NCI-H2081 (cell line): ENCODE measurements around the gene SEC22A.
A peak's percentile ranks its signal among the peaks of the same experiment; 100 is the strongest.

Experiments
- DNase-seq, 2 experiments: peaks; one replicate each; lab custom pipeline; 2025; lab: John Stamatoyannopoulos, UW

The SEC22A gene

GRCh38 chr3:123201557-123202427 lies at the start of gene SEC22A:
SEC22A (plus strand) TSS chr3:123201943; CDS start chr3:123209218, 7,275 bp downstream.
- peak; percentile 100 for DNase-seq

GRCh38 chr3:123152687-123153086 lies 49.1 kb upstream of the SEC22A start:
- DNase-seq, result no peak

GRCh38 chr3:123153125-123154019 lies 48.4 kb upstream of the SEC22A start:
- no peak for DNase-seq

GRCh38 chr3:123154020-123154985 lies 47.4 kb upstream of the SEC22A start:
- DNase-seq, result no peak

GRCh38 chr3:123155471-123156011 lies 46.2 kb upstream of the SEC22A start:
- DNase-seq, result no peak

- no peak for DNase-seq
These were observed 45.3 kb upstream of the SEC22A start for GRCh38 chr3:123156276-123156995.

- DNase-seq, result no peak
These were observed 44.5 kb upstream of the SEC22A start for GRCh38 chr3:123157209-123157597.

GRCh38 chr3:123157598-123158287 lies 44.0 kb upstream of the SEC22A start:
- peak in 1 of 2 experiments; percentile 53 for DNase-seq

- no peak for DNase-seq
These were observed 43.4 kb upstream of the SEC22A start for GRCh38 chr3:123158330-123158729.

- DNase-seq, result no peak
These were observed 42.8 kb upstream of the SEC22A start for GRCh38 chr3:123158899-123159390.

- DNase-seq, result no peak
These were observed 41.7 kb upstream of the SEC22A start for GRCh38 chr3:123159926-123160635.

GRCh38 chr3:123161167-123161566 lies 40.6 kb upstream of the SEC22A start:
- no peak for DNase-seq

- no peak for DNase-seq
These were observed 38.6 kb upstream of the SEC22A start for GRCh38 chr3:123163141-123163540.

- DNase-seq, result no peak
These were observed 36.6 kb upstream of the SEC22A start for GRCh38 chr3:123165163-123165562.

GRCh38 chr3:123167686-123168085 lies 34.1 kb upstream of the SEC22A start:
- no peak for DNase-seq

GRCh38 chr3:123168122-123168521 lies 33.6 kb upstream of the SEC22A start:
- no peak for DNase-seq

- no peak for DNase-seq
These were observed 33.1 kb upstream of the SEC22A start for GRCh38 chr3:123168605-123169004.

- no peak for DNase-seq
These were observed 32.2 kb upstream of the SEC22A start for GRCh38 chr3:123169492-123169929.

- no peak for DNase-seq
These were observed 31.8 kb upstream of the SEC22A start for GRCh38 chr3:123169930-123170329.
